HepG2 (cell line): Measurements from ENCODE around the gene GADL1.

Experiments used
- ASH2L ChIP-seq: fragments of 300-600, 200-600 bp; sonication (generic); IDR thresholded peaks from 2 replicates; pipeline ENCODE4 v1.7.0; 2017; ENCODE audit warnings: low read depth, mild to moderate bottlenecking, moderate library complexity, mixed read lengths, low read length; ENCODE audit not compliant: insufficient read length
- CTCF ChIP-seq: sonication (generic); formaldehyde crosslinking; IDR thresholded peaks from 2 replicates; pipeline ENCODE4 v1.5.0; 2020; ENCODE audit warnings: mild to moderate bottlenecking, missing genetic modification reagents, moderate library complexity
- KAT2B ChIP-seq: fragments of 150-350 bp; IDR thresholded peaks from 2 replicates; pipeline ENCODE4 v1.6.1; 2014; ENCODE audit warnings: low read depth, low read length, borderline replicate concordance
- MLX ChIP-seq: IDR thresholded peaks from 2 replicates; pipeline ENCODE4 v1.6.1; 2016
- NFYC ChIP-seq: IDR thresholded peaks from 2 replicates; pipeline ENCODE4 v1.6.1; 2016; ENCODE audit warnings: missing genetic modification reagents, missing compliant biosample characterization
- POLR2AphosphoS5 ChIP-seq: IDR thresholded peaks from 2 replicates; pipeline ENCODE4 v1.6.1; 2012; ENCODE audit warnings: low read depth, low read length
- ZNF337 ChIP-seq: sonication (generic); formaldehyde crosslinking; IDR thresholded peaks from 2 replicates; pipeline ENCODE4 v1.5.1; 2020; ENCODE audit warnings: missing genetic modification reagents, low read depth, mild to moderate bottlenecking, borderline replicate concordance
- ZNF792 ChIP-seq: IDR thresholded peaks from 2 replicates; pipeline ENCODE4 v1.6.1; 2016
- ZNF891 ChIP-seq: sonication (generic); formaldehyde crosslinking; IDR thresholded peaks from 2 replicates; pipeline ENCODE4 v1.5.0; 2020; ENCODE audit warnings: mild to moderate bottlenecking, missing genetic modification reagents

GRCh38 chr3:30764281-30764680 is 130.2 kb downstream of the GADL1 start:
- TF ChIP-seq CTCF (CRISPR knock-in tag) (no peak), ZNF891 (CRISPR knock-in tag) (no peak), ZNF792 (CRISPR knock-in tag) (no peak), POLR2AphosphoS5 (no peak), ZNF337 (CRISPR knock-in tag) (no peak), ASH2L (no peak), NFYC (CRISPR knock-in tag) (no peak), KAT2B (no peak), MLX (CRISPR knock-in tag) (no peak)
